GM23338 (cell line): Measurements from ENCODE around the gene KRT71. TPM values are rescaled to one million over a fixed set of nuclear protein-coding genes. Genes with fewer than 3 reads are reported as not detected.

Source experiments
- CREB1 ChIP-seq: fragments of 250-450 bp; sonication (Bioruptor Pico); IDR thresholded peaks from 2 replicates; pipeline ENCODE4 v1.5.0; 2020; ENCODE audit warnings: low read depth, mild to moderate bottlenecking, moderate library complexity
- CTCF ChIP-seq, 2 experiments: fragments of 200-600 bp in 1 of 2; sonication (generic) in 1 of 2; conservative IDR thresholded peaks; 2 replicates each; pipeline versions ENCODE4 v1.5.1 to v1.6.1; 2016 to 2017; ENCODE audit warnings: antibody characterized with exemption in 2 of 2, low read depth in 2 of 2, mild to moderate bottlenecking in 2 of 2, moderate library complexity in 1 of 2
- JUNB ChIP-seq: IDR thresholded peaks from one replicate; pipeline ENCODE4 v1.6.1; 2016; ENCODE audit warnings: antibody characterized with exemption; ENCODE audit not compliant: unreplicated experiment
- NANOG ChIP-seq: IDR thresholded peaks from 2 replicates; pipeline ENCODE4 v1.6.1; 2016; ENCODE audit warnings: antibody characterized with exemption, borderline replicate concordance
- POLR2AphosphoS5 ChIP-seq: IDR thresholded peaks from 2 replicates; pipeline ENCODE4 v1.6.1; 2016; ENCODE audit warnings: antibody characterized with exemption, low read depth
- STAT1 ChIP-seq: IDR thresholded peaks from one replicate; pipeline ENCODE4 v1.6.1; 2016; ENCODE audit warnings: antibody characterized with exemption; ENCODE audit not compliant: unreplicated experiment
- ZNF114 ChIP-seq: fragments of 250-450 bp; sonication (Bioruptor Pico); IDR thresholded peaks from 2 replicates; pipeline ENCODE4 v1.5.0; 2020; ENCODE audit warnings: mild to moderate bottlenecking, moderate library complexity
- ZNF331 ChIP-seq: fragments of 250-450 bp; sonication (Bioruptor Pico); IDR thresholded peaks from 2 replicates; pipeline ENCODE4 v1.5.0; 2020; ENCODE audit warnings: low read depth, mild to moderate bottlenecking, moderate library complexity
- ZNF462 ChIP-seq: fragments of 250-450 bp; sonication (Bioruptor Pico); IDR thresholded peaks from 2 replicates; pipeline ENCODE4 v1.5.0; 2020; ENCODE audit warnings: mild to moderate bottlenecking, moderate library complexity
- polyA plus RNA-seq: library from polyadenylated mRNA; unstranded; fragments of >200 nt; fragmentation: Nextera tagmentation; extraction: Ambion mirVana; gene quantifications from 2 replicates; pipeline ENCODE4 v1.2.1, GENCODE V29; 2016
- total RNA-seq: library from RNA; depleted of rRNA; stranded (reverse); fragments of >200 nt; shearing (Covaris generic); gene quantifications from 2 replicates; pipeline ENCODE4 v1.2.3, GENCODE V29; 2014

Gene KRT71
- total and polyA plus RNA-seq, 2 experiments from 2014 or later, result not detected

GRCh38 chr12:52559979-52560378 lies 7.0 kb upstream of the KRT71 start (continued):
- no peak for TF ChIP-seq ZNF462 (CRISPR knock-in tag)
- TF ChIP-seq ZNF331 (CRISPR knock-in tag), result no peak
- TF ChIP-seq STAT1, result no peak
- no peak for TF ChIP-seq JUNB
- TF ChIP-seq POLR2AphosphoS5, result no peak
- no peak for TF ChIP-seq CTCF (conservative IDR thresholded peaks at IDR 0.05; ENCODE audit: low read depth in 2 of 2)
- TF ChIP-seq ZNF114 (CRISPR knock-in tag), result no peak
- no peak for TF ChIP-seq NANOG
- TF ChIP-seq CREB1 (CRISPR knock-in tag), result no peak
